ENCODE measurements around the gene MAST4.

DNA sequence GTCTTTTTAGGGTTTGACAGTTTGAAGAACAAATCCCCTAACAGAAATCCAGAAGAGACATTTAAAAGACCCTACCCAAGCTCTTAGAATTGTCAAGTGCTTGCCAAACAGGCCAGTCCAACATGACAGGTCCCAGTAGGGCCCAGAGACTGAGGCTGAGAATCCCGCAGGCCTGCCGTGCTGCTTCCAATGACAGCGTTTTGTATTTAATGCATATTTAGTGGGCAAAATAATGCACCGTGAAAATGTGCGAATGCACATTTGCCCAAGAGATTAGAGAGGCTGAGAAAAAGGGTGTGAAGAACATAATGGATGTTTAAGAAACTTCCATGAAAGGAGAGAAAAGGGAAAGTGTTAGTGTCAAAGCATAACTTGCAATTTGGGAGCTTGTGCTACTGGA is 542.8 kb downstream of the MAST4 start:
- TF ChIP-seq POLR2A (IDR thresholded peaks at IDR 0.05), result no peak
- TF ChIP-seq, protein P1, sequence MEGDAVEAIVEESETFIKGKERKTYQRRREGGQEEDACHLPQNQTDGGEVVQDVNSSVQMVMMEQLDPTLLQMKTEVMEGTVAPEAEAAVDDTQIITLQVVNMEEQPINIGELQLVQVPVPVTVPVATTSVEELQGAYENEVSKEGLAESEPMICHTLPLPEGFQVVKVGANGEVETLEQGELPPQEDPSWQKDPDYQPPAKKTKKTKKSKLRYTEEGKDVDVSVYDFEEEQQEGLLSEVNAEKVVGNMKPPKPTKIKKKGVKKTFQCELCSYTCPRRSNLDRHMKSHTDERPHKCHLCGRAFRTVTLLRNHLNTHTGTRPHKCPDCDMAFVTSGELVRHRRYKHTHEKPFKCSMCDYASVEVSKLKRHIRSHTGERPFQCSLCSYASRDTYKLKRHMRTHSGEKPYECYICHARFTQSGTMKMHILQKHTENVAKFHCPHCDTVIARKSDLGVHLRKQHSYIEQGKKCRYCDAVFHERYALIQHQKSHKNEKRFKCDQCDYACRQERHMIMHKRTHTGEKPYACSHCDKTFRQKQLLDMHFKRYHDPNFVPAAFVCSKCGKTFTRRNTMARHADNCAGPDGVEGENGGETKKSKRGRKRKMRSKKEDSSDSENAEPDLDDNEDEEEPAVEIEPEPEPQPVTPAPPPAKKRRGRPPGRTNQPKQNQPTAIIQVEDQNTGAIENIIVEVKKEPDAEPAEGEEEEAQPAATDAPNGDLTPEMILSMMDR (IDR thresholded peaks at IDR 0.05), result no peak
- no peak for TF ChIP-seq POLR2AphosphoS5 (IDR thresholded peaks at IDR 0.05)
